Daoy (cell line): ENCODE data around the gene EVA1A. TPM values are rescaled to one million over a fixed set of nuclear protein-coding genes. Genes with fewer than 3 reads are reported as not detected.
A peak's percentile ranks its signal among the peaks of the same experiment; 100 is the strongest.

ENCODE experiments used
- DNase-seq: peaks from one replicate; pipeline ENCODE4 v3.0.0-alpha.2; 2015; ENCODE audit warnings: low read depth
- total RNA-seq: library from RNA; depleted of rRNA; stranded (reverse); fragments of >200 nt; shearing (Covaris generic); gene quantifications from 2 replicates; pipeline ENCODE4 v1.2.3, GENCODE V29; 2014

Gene EVA1A
- total RNA-seq, 1 experiment from 2014 or later: 98.7 TPM

- DNase-seq: no peak
Observed at GRCh38 chr2:75589391-75590105, 28.8 kb upstream of the EVA1A start.

- DNase-seq: peak; percentile 80
Observed at GRCh38 chr2:75587954-75588587, 27.3 kb upstream of the EVA1A start.

GRCh38 chr2:75586971-75587370 is 26.2 kb upstream of the EVA1A start:
- DNase-seq: no peak

GRCh38 chr2:75582840-75583239 is 22.1 kb upstream of the EVA1A start:
- DNase-seq: no peak

GRCh38 chr2:75580606-75581005 is 19.9 kb upstream of the EVA1A start:
- DNase-seq: no peak

GRCh38 chr2:75580156-75580555 is 19.4 kb upstream of the EVA1A start:
- DNase-seq: no peak

GRCh38 chr2:75579186-75579585 is 18.4 kb upstream of the EVA1A start:
- no peak for DNase-seq

GRCh38 chr2:75577280-75577679 is 16.5 kb upstream of the EVA1A start:
- DNase-seq: no peak

- DNase-seq: no peak
Observed at GRCh38 chr2:75574106-75574505, 13.4 kb upstream of the EVA1A start.

- DNase-seq: no peak
Observed at GRCh38 chr2:75573145-75573878, 12.6 kb upstream of the EVA1A start.

GRCh38 chr2:75571730-75572430 is 11.1 kb upstream of the EVA1A start:
- DNase-seq: no peak

- DNase-seq: peak; percentile 84
Observed at GRCh38 chr2:75570948-75571729, 10.4 kb upstream of the EVA1A start.

GRCh38 chr2:75570024-75570947 is 9.5 kb upstream of the EVA1A start:
- DNase-seq: no peak

- DNase-seq: no peak
Observed at GRCh38 chr2:75569546-75569945, 8.8 kb upstream of the EVA1A start.

- DNase-seq: no peak
Observed at GRCh38 chr2:75568174-75568573, 7.4 kb upstream of the EVA1A start.

GRCh38 chr2:75565472-75566462 is 5.0 kb upstream of the EVA1A start:
- DNase-seq: no peak

GRCh38 chr2:75564713-75565359 is 4.1 kb upstream of the EVA1A start:
- no peak for DNase-seq

GRCh38 chr2:75564026-75564688 is 3.4 kb upstream of the EVA1A start:
- DNase-seq: peak; percentile 61
